ENCODE data around the gene PRLH.
A peak's percentile ranks its signal among the peaks of the same experiment; 100 is the strongest.
"Not testable (repeated sequence)": the region's sequence is repeated elsewhere in the genome, so short reads cannot be mapped to it uniquely, and the experiment has no call there.

PRLH gene

GRCh38 chr2:237583385-237584295 lies 17.3 kb downstream of the PRLH start:
- DNase-seq (ENCODE audit: low spot score), result no peak

GRCh38 chr2:237585590-237586221 lies 19.3 kb downstream of the PRLH start:
- DNase-seq (ENCODE audit: low spot score), result no peak

DNA sequence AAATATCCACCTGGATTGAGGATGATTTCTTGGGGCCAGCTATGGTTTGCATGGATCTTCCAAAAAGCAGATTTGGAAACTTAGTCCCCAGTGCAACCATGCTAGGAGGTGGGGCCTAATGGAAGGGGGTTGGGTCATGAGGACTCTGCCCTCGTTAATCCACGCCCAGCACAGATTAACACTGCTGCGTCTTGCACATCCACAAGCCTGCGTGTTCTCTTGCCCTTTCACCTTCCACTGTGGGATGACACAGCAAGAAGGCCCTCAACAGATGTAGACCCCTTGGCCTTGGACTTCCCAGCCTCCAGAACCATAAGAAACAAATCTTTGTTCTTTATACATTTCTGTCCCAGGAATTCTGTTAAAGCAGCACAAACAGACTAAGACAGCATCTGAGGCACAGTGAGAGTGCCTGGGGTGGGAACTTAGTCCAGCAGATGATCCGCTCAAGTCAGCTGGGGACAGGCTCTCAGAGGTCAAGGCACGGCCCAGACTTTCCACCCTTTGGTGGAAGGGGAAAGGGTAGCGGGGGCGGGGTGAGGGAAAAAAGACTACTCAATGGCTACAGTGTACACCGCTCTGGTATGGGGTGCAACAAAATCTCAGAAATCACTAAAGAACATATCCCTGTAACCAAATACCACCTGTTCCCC lies 21.8 kb downstream of the PRLH start:
- no peak for DNase-seq (ENCODE audit: low spot score)

DNA sequence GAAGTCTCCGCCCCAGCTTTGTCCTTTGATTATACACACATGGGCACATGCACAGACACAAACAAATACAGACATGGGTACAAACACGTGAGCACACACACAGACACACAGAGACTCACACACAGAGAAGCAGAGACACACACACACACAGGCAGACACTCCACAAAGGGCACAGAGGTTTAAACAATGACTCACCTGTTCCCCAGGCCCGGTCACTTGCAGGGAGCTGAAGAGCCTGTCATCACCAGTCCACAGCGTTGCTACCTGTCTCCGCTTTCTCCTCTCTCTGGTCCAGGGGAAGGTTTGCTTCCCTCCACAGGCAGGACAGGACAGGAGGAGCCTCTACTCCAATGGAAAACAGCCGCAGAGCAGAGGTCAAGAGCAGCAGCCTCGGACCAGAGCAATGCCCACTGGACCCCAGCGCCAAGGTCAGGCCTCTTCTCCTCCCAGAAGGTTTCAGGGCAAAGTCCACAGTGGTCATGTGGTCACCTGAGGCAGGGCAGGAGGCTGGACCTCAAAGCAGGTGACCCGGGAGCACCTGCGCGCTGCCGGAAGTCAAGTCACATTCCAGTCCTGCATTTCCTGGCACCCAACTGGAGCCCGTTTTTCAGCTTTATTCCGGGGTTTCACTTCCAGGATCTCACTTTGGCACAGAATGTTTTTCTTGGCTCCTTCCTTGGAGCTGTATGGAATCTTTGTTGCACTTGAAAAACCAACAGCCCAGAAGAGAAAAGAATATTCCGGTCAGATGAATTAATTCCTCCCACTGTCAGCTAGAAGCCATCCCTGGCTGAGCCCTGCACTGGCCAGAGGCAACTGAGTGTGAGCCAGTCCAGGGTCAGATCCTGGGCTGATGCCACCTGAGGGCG lies 24.1 kb downstream of the PRLH start, which contains the start of gene RAB17:
TSS of gene RAB17 (minus strand) at position 463 of the 869 bp plus-strand sequence. CDS start 4,580 bp downstream, outside the sequence.
- DNase-seq (ENCODE audit: low spot score), result peak; percentile 41

GRCh38 chr2:237591141-237591881 lies 24.9 kb downstream of the PRLH start:
- no peak for DNase-seq (ENCODE audit: low spot score)

DNA sequence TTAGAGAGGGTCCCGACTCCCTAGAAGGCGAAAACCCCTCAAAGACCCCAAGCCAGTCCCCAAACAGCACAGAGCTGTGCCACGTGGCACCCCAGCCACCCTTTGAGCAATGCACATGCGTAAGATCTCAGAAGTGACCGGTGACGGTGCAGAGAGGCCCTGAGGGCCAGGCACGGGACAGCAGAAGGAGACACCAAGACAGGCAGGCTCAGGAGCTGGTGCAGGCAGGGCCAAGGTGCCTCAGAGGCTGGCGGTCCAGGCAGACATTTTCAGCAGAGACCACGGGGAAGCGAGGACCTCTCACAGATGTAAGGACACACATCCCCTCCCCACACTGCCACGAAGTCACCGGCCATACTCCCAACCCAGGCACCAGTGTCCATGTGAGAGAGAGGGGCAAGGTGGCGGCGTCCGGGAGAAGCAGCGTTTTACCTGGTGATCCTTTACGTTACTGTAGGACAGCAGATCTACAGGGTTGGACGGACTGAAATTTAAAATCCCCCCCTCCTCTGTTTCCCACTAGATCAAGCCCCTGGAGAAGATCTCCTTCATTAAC lies 26.1 kb downstream of the PRLH start:
- DNase-seq (ENCODE audit: low spot score), result no peak

DNA sequence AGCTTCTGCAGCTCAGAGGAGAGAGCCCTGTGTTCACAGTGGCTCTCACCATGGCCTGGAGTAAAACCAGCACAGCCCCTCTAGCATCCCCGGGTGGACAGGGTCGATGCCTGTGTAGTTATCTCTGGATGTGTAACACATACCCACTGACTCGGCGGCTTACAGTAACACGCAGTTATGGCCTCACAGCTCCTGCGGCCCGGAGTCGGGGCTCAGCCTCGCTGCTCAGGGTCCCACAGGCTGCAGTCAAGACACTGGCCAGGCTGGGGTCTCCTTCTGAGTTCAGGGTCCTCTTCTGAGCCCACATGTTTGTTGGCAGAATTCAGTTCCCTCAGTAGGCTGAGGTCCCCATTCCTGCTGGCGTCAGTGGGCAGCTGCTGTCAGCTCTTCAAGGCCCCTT lies 26.7 kb downstream of the PRLH start:
- no peak for DNase-seq (ENCODE audit: low spot score)

GRCh38 chr2:237593596-237594320 lies 27.4 kb downstream of the PRLH start:
- DNase-seq (ENCODE audit: low spot score), result no peak

DNA sequence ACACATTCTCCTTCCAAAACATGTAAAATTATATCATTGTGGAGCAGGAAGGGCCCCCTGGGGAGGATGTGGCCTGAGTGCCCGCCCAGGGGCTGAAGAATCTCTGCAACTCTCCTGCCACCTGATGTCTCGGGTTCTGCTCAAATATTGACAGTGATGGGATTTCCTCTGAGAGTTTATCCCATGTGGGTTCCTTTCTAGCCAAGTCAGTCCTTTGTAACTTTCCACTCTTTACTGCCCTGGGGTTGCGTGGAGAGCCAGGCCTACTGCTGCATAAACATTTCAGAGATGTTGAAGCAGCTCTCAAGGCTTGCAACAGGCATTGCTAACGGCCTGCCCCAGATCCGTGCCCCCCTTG lies 28.1 kb downstream of the PRLH start:
- DNase-seq (ENCODE audit: low spot score), result peak; percentile 67

- DNase-seq (ENCODE audit: low spot score), result not testable (repeated sequence)
Measured at GRCh38 chr2:237595829-237596519, 29.6 kb downstream of the PRLH start.

DNA sequence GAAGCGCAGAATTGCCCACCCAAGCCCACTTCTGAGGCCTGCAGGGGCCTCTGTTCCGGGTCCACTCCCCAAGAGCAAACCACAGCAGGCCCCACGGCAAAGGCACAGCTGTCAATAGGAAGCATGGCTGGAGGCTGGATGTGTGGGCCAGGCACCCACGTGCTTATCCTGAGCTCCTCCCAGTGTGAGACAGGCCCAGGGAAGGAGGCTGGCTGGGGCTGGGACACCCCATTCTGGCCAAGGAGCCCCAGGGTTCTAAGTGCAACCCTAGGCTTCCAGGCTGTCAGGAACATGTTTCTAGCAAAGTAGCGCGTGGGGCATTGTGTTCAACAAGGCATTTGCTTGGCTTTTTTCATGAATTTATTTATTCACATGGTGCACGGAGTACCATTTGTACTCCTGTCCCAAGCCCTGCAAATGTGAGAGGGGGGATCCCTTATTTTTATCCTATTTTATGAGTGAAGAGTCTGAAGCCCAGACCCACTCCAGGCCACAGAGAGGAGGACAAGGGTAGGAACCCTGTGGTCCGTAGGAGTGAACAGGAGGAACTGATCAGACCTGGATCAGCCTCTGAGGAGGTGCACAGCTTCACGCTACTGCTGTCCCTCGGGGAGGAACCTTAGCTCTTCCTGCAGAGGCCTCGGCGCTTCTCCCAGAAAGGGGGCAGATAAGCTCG lies 30.3 kb downstream of the PRLH start:
- DNase-seq (ENCODE audit: low spot score), result no peak

GRCh38 chr2:237597196-237598145 lies 31.1 kb downstream of the PRLH start:
- DNase-seq (ENCODE audit: low spot score), result no peak

- no peak for DNase-seq (ENCODE audit: low spot score)
Measured at GRCh38 chr2:237598468-237599208, 32.3 kb downstream of the PRLH start.

- DNase-seq (ENCODE audit: low spot score), result no peak
Measured at GRCh38 chr2:237599465-237600110, 33.2 kb downstream of the PRLH start.

DNA sequence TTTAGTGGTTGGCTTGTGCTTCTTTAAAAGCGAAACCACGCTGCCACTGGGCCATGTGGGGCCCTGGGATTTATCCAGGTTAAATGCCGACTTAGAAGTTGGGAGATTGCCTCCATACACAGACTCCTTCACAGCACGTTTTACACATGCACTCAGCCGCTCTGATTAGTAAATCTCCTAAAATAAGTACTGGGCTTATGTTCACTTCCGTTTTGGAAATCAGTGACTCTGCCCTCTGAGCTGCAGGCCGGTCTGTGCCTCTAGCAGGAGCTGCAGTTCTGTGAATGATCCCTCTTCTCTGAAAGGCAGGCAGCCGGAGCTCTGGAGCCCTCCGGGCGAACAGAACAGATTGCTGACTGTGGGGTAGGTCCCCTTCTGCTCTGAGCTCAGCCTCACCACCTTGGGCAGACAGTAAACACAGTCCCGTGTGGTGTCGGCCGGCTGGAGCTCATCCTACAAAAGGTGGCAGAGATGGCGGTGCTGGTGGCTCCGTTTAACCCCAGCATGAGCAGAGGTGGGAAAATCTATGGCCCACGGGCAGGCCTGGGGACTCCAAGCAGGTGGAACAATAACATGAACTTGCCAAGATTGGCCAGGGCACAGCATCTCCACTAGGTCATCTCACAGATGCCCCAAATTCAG lies 34.0 kb downstream of the PRLH start:
- DNase-seq (ENCODE audit: low spot score), result no peak

Measured in HuH-7 (cell line).